ENCODE data around the gene NDUFB10.

Gene NDUFB10

DNA sequence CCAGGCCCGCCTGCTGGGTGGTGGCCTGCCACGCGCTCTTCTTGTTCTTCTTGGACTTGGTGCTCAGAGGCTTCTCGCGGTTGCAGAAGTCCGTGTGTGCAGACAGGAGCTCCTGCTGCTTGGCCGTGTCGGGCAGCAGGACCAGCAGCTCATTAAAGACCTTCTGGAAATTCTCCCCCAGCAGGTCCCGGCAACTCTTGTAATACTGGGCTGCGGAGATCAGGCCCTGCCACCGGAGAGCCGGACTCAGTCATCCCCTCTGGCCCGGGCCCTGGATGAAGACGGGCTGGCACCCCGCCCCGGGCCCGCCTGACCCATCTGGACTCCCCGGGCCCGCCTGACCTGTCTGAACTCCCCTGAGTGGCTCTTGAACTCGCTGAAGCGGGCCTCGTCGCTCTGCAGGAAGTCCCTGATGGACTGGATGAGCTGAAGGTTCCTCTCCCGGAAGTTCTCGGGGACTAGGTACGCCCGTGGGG, 39.1 kb downstream of the NDUFB10 start:
- no peak overlapping the region for H3K4me3 ChIP-seq (replicated peaks in 1 of 2; ENCODE audit: low read depth in 2 of 2, low read length in 2 of 2)
- no peak for DNase-seq (ENCODE audit: low read depth in 2 of 2)
- TF ChIP-seq CTCF (IDR thresholded peaks at IDR 0.05; ENCODE audit: low read depth, low read length), result no peak

- H3K4me3 ChIP-seq (replicated peaks in 1 of 2; ENCODE audit: low read depth in 2 of 2, low read length in 2 of 2), result no peak overlapping the region
- DNase-seq (ENCODE audit: low read depth in 2 of 2), result no peak
- TF ChIP-seq CTCF (IDR thresholded peaks at IDR 0.05; ENCODE audit: low read depth, low read length), result no peak
Observed at GRCh38 chr16:1998852-1999801, 39.8 kb downstream of the NDUFB10 start.

DNA sequence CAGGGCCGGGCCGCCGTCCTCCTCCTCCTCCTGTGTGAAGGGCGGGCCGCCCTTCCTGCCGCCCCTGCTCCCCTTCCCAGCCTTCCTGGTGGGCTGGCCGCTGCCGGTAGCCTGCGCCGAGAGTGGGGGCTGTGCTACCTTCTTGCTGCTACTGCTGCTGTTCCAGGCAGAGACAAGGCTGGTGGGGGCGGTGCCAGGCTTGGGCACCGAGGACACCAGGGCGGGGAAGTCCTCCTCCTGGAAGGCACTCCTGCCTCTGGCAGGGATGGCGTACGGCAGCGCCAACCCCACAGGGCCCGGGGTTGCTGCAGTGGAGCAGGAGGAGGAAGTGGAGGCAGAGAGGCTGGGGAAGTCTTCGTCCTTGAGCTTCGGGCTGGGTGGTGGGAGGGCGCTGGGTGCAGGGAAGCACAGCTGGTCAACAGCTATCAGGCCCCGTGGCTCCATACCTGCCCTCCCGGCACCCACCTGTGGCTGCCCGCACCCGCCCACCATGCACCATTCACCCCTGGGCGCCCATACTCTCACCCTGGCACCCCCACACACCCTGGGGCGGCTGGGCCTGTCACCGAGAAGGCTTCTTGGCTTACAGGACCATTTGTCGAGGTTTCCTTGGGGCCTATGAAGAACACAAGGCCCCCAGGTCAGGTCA, 40.7 kb downstream of the NDUFB10 start:
- DNase-seq (ENCODE audit: low read depth in 2 of 2), result no peak
- TF ChIP-seq CTCF (IDR thresholded peaks at IDR 0.05; ENCODE audit: low read depth, low read length), result no peak
- H3K4me3 ChIP-seq (replicated peaks in 1 of 2; ENCODE audit: low read depth in 2 of 2, low read length in 2 of 2), result no peak overlapping the region

- no peak for TF ChIP-seq CTCF (IDR thresholded peaks at IDR 0.05; ENCODE audit: low read depth, low read length)
- no peak overlapping the region for H3K4me3 ChIP-seq (replicated peaks in 1 of 2; ENCODE audit: low read depth in 2 of 2, low read length in 2 of 2)
- no peak for DNase-seq (ENCODE audit: low read depth in 2 of 2)
Observed at GRCh38 chr16:2001035-2001434, 41.7 kb downstream of the NDUFB10 start.

GRCh38 chr16:2001456-2002355, 42.4 kb downstream of the NDUFB10 start:
- TF ChIP-seq CTCF (IDR thresholded peaks at IDR 0.05; ENCODE audit: low read depth, low read length), result no peak
- DNase-seq (ENCODE audit: low read depth in 2 of 2), result no peak
- H3K4me3 ChIP-seq (replicated peaks in 1 of 2; ENCODE audit: low read depth in 2 of 2, low read length in 2 of 2), result no peak overlapping the region
